A172 (cell line): ENCODE results near the gene EPS8. TPM values are rescaled to one million over a fixed set of nuclear protein-coding genes. Genes with fewer than 3 reads are reported as not detected.

Experiments
- DNase-seq: peaks from one replicate; pipeline ENCODE4 v3.0.0-alpha.2; 2015; ENCODE audit warnings: low spot score
- total RNA-seq: library from RNA; depleted of rRNA; stranded (reverse); fragments of >200 nt; shearing (Covaris generic); gene quantifications from 2 replicates; pipeline ENCODE4 v1.2.3, GENCODE V29; 2014

The EPS8 gene
- total RNA-seq, 1 experiment from 2014 or later = 33.4 TPM

- DNase-seq = no peak
These were observed 71.1 kb downstream of the EPS8 start for GRCh38 chr12:15717940-15718567.

GRCh38 chr12:15716581-15716980 lies 72.6 kb downstream of the EPS8 start:
- no peak for DNase-seq

DNA sequence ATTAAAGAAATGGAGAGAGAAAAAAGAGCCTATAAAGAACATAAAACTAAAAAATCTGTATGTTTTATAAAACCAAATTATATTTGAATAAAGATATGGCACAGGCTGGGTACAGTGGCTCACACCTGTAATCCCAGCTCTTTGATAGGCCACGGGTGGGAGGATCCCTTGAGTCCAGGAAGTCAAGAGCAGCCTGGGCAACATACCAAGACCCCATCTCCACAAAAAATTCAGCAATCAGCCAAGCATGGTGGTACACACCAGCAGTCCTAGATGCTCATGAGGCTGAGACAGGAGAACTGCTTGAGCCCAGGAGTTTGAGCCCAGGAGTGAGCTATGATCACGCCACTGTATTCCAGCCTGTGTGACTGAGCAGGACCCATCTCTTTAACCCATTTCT lies 74.9 kb downstream of the EPS8 start:
- no peak for DNase-seq

DNA sequence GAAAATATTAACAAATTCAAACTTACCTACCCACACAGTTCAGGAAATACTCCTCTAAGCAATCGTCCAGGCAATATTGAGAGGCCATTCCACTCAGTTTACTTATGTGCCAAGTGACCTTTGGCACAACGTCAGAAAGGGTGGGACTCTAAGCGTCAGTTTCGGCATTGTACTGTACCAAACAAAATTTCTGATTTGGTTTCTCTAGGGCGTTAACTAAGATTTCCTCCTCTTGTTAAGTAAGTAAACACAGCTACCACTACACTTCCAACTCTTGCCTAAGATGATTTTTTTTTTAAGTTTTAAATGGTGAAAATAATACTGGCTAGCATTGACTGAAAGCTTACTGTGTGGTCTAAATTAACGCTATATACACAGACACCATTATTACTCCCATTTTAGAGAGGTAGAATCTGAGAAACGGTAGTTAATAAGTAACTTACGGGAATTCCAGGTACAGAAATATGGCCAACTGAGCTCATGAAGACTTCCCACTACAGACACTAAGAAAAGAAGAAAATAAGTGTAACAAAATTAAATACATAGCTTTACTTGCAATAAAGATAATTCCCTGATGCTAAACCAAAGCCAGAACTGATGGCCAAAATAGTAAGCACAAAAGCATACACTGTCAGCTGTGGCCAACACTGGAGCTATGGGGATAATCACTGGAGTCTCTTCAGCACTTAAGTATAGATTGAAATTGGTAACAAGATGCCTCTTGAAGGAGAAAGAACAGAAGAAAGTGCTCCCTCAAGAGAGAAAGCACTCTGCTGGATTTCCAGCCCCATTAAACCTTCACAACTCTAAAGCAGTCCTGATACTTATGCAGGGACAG lies 76.1 kb downstream of the EPS8 start:
- DNase-seq = no peak

- no peak for DNase-seq
These were observed 77.0 kb downstream of the EPS8 start for GRCh38 chr12:15712160-15712559.

- DNase-seq = no peak
These were observed 78.2 kb downstream of the EPS8 start for GRCh38 chr12:15710860-15711510.

- no peak for DNase-seq
These were observed 79.6 kb downstream of the EPS8 start for GRCh38 chr12:15709551-15709950.

DNA sequence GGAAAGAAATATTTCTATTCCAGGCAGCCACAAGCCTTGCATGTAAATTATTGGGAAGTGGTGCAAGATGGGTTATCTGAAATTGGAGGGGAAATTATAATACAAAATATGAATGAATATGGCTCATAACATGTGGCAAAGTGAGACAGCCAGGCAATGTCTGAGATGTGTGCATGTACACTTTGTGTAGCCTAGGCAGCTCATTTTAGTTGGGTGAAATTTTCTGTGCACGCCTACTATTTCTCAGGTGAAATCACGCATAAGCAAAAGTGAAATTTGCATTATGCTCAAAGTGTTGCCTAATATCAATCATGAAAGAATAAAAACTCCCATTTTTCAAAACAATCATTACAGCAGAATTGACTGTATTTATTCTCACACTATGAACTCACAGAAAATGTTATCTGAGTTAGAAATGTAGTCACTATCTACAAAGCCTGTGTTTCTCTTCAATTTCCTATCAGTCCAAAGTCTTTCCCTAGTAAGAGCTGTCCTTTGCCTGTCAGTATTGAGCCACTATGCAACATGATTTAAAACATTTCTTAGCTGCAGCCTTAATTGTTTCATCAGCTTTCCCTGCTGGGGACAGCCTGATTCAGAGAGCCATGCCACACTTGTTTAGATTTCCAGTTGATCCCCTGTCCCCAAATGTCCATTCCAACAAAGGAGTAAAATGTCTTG lies 80.7 kb downstream of the EPS8 start:
- DNase-seq = no peak

DNA sequence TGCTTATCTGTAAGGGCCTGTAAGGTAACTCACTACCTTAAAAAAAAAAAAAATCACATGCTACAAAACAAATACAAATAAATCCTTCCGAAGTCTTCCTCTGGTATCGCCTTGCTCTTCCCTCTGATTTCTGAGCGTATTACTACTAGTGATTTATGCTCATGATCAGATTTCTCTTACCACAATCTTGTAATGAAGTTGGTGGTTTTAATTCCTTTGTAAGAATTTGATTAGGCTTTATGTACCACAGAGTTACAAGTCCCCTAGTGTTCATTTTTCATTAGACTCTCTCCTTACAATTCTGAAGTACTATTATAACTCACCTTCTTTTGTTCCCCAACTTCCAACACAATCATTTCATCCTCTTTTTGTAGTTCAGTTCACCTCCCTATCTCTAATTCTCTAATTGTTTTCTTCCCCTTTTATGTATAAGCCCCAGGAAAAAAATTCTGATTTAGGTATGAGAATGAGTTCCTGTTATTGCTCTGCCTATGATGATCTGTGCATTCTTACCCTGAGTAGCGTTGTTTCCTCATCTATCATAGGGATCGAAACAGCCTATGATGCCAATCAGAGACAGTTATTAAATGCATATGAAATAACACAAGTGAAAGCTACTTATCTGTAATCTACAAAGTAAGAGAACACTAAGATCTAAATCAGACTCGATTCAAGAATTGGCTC lies 81.5 kb downstream of the EPS8 start:
- DNase-seq = no peak

DNA sequence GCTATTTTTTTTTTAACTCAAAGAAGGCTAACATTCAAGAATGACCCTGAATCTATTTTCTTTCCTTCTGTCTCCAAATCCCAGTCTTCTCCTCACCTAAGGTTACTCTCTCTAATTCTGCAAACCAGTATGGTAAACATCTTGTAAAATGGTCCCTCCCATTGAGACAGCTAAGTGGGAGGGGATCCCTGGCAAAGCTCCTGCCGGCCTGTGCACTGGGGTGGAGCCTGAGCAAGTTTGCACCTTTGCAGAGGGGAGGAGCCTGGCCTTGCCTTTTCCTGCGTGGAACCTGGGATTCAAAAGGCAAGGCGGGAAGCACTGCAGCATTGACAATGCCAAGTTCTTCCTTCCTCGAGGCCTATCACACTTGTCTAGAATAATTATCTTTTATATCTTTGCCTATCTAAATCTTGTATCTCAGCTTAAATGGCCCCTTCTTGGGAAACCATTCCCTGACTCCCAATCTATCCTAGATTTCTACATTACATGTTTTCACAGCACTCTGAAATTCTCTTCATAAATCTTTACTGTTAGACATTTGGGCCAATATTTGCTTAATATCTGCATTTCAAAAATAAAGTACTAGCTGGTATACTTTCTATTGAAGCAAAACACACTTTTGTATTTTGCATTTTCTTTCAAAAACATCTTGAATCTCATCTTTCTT lies 83.0 kb downstream of the EPS8 start:
- no peak for DNase-seq

GRCh38 chr12:15705606-15706005 lies 83.6 kb downstream of the EPS8 start:
- DNase-seq = no peak

DNA sequence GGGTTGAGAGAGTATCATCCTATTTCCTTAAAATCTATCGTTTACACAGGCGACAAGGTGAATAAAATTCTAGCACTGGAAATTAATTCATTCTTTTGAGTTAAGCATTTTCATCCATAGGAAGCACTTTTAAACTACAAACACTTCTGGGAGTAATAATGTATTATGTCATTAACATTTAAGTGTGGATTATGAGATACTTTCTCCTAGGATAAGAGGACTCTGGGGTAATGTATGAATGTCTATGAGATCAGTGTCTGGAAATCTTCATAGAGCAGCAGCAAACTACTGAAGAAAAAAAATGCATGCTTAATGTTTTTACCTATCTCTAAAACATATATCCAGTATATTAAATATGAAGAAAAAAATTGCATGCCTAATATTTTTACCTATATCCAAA lies 86.9 kb downstream of the EPS8 start:
- no peak for DNase-seq

GRCh38 chr12:15701631-15702156 lies 87.5 kb downstream of the EPS8 start:
- no peak for DNase-seq

GRCh38 chr12:15701206-15701605 lies 88.0 kb downstream of the EPS8 start:
- DNase-seq = no peak

GRCh38 chr12:15700595-15700994 lies 88.6 kb downstream of the EPS8 start:
- DNase-seq = peak; percentile 80

DNA sequence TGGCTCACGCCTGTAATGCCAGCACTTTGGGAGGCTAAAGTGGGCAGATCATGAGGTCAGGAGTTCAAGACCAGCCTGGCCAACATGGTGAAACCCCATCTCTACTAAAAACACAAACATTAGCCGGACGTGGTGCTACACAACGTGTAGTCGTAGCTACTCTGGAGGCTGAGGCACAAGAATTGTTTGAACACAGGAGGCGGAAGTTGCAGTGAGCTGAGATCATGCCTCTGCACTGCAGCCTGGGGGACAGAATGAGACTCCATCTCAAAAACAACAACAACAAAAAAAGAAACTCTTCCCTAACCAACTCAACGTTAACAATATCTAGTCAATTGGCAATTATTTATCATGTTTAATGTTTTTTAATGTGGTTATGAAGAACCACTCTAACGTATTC lies 89.3 kb downstream of the EPS8 start:
- DNase-seq = no peak

DNA sequence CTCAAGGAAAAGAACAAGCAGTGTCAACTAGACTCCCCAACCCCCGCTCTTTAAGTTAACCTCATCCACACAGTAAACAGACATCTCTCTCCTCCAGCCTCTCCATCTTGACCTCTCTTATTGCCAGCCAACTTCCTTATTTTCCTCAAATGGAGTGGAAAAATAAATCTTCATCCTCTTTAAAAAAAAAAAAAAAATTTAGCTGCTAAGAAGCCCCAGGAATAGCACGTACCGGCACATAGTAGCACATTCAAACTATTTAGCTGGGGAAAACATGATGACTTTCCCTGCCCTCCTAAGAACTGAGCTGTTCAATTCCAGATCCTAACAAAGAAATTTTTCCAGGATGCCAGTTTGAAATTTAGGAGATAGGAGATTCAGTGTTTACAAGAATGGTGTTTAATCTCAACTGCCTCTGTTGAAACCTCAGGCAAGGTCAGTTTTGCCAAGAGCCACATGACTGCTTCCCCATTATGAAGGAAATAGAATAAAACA lies 90.8 kb downstream of the EPS8 start:
- DNase-seq = no peak

DNA sequence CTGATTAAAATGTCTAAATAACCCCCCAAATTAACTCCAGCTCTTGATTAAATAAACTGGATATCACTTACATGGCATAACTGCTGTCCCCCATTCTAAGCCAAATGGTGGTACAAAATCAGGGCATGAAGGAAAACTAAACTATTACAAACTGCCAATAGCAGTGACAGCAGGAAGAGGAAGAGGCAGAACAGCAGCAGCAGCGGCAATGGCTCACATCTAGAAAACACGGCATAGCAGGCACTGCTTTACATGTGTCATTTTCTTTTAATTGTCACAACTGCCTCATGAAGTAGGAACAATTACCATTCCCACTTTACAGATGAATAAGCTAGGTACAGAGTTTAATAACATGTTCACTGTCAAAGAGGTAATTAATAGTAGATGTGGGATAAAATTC lies 92.0 kb downstream of the EPS8 start:
- DNase-seq = no peak

DNA sequence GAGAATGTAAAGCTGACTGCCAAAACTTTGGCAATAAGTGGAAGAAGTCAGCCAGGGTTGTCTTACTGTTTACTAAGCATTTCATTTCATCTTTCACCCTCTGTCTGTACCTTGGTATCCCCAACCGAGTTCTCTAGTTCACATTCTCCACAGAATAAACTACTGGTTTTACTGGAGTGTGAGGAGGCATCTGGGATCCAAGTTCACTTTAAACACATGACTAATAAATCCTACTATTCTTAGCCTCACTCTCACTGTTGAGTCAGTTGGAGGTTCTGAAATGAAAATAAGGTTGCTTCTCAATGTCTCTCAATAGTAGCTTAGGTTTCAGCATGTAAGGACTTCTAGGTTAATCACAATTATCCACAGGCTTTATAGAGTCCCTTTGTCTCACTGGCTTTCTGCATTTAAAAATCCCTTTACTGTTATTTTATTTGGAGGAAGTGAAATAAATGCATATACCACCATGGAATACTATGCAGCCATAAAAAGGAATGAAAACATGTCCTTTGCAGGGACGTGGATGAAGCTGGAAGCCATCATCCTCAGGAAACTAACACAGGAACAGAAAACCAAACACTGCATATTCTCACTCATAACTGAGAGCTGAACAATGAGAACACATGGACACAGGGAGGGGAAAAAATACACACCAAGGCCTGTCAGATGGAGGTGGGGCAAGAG lies 95.8 kb downstream of the EPS8 start:
- DNase-seq = no peak

DNA sequence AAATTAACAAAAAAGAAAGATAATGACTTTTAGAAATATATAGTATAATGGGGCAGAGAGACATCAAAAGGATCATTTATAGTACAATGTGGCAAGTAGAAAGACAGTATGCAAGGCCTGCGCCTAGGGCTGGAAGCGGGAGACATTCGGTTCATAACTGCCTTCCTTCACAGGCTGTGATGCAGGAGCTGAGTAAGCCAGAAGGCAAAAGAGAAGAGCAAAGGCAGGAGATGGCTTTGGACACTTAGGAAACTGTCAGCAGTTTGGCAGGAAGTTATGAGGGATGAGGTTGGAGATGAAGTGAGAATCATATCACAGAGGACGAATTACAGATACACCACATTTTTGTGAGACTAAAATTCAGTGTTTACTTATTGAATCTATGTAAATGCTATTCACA lies 97.8 kb downstream of the EPS8 start:
- DNase-seq = no peak
